ENCODE results near the gene TMEM150C.
"Not testable (repeated sequence)": the region's sequence is repeated elsewhere in the genome, so short reads cannot be mapped to it uniquely, and the experiment has no call there.

Gene TMEM150C

GRCh38 chr4:82515705-82516104, 46.1 kb downstream of the TMEM150C start:
- no peak for DNase-seq (ENCODE audit: low read depth)

DNA sequence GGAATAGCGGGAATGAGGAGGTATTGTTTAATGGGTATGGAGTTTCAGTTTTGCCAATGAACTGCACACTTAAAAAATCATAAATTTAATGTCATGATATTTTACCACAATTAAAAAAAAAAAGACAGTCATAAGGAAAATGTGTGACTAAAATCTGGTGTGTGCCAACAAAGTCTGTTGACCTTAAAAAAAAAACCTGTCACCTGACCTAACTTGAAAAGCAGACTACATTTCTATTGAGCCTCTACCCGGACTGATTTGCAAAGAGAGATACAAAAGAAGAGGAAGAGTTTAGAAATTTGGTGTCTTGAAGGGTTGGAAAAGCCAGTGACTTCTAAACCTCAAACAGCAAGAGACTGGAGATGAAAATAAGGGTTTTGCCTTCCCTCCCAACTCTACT, 48.4 kb downstream of the TMEM150C start:
- DNase-seq (ENCODE audit: low read depth), result no peak

GRCh38 chr4:82510216-82510615, 51.6 kb downstream of the TMEM150C start:
- no peak for DNase-seq (ENCODE audit: low read depth)

GRCh38 chr4:82508806-82509428, 52.9 kb downstream of the TMEM150C start:
- no peak for DNase-seq (ENCODE audit: low read depth)

GRCh38 chr4:82508011-82508410, 53.8 kb downstream of the TMEM150C start:
- no peak for DNase-seq (ENCODE audit: low read depth)

GRCh38 chr4:82501154-82501442, 60.7 kb downstream of the TMEM150C start:
- DNase-seq (ENCODE audit: low read depth), result no peak

- no peak for DNase-seq (ENCODE audit: low read depth)
Measured at GRCh38 chr4:82500435-82501153, 61.2 kb downstream of the TMEM150C start.

DNA sequence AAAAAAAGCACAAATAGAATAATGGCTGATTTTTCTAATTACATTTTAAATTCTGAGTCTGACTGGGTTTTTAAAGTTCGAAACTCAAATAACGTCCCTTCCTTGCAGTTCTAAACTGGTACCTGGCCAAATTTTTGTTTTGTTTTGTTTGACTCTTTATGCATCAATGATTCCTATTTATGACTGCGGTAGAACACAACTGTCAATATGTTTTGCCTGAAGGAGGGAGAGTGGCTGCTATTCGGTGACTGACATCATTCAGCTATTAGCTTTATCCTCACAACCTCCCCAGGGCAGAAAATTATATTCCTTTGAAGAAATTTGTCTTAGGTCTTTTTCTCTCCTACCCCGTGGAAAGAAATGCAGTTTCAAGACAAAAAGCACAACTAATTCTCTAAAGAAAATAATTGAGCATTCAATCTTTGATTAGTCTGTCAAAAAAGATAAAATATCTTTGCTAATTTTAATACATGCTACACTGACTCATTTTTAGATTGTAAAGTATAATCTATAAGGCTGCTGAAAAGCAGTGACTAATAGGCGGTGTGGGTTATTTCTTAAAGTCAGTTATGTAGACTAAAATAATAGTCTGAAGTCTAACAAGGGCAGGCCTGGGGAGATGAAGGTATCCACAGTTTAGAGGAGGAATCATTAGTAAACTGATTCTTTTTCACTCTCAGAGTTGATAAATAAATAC, 61.9 kb downstream of the TMEM150C start:
- DNase-seq (ENCODE audit: low read depth), result no peak

- DNase-seq (ENCODE audit: low read depth), result no peak
Measured at GRCh38 chr4:82496349-82496748, 65.4 kb downstream of the TMEM150C start.

GRCh38 chr4:82495666-82496065, 66.1 kb downstream of the TMEM150C start:
- DNase-seq (ENCODE audit: low read depth), result no peak

DNA sequence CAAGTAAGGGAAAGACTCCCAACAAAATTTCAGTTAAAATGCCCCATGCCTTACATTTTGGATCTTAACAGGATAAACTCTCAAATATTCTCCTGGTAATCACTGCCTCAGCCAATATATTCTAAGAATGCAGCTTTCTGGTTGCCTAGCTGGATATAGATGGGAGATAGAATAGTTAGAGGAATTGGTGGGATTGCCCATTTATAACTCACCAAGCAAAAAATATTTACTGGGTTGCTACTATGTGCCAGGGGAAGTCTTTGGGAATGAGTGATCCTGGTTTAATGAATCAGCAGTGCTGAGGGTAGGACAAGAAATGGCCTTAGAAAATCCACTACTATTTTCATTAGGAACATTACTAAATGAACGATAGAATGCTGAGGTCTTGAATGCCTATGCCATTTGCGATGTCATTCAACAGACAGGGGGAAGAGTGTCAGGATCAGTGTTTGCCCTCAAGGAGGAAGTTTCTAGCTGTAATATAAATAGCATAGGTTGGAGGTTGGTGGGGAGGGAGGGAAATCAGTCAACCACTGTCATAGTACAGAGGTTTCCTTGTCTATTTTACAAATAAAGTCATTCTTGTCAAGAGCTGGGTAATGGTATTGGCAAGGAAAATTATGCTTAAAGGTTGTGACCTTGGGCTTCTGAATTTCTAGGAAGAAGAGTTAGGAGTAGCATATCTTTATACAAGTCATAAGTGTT, 67.9 kb downstream of the TMEM150C start:
- DNase-seq (ENCODE audit: low read depth), result no peak

GRCh38 chr4:82491251-82491960, 70.4 kb downstream of the TMEM150C start:
- no peak for DNase-seq (ENCODE audit: low read depth)

DNA sequence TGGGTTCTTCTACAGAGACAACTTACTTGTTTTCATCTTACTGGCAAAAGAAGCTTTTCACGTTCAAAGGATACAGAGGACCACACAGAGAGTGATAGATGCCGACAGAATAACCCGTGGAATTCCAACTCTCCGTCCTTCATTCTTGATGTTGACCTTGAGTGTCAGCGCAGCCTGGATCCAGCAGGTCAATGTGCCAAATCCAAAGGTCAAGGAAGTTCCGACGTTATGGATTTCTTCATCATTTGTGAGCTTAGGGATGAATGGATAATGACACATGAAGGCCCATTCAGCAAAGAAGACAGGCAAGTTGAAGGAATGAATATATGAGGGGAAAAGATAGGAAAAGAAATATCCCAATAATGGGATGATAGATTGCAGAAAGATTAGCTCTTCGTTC, 71.8 kb downstream of the TMEM150C start:
- no peak for DNase-seq (ENCODE audit: low read depth)

DNA sequence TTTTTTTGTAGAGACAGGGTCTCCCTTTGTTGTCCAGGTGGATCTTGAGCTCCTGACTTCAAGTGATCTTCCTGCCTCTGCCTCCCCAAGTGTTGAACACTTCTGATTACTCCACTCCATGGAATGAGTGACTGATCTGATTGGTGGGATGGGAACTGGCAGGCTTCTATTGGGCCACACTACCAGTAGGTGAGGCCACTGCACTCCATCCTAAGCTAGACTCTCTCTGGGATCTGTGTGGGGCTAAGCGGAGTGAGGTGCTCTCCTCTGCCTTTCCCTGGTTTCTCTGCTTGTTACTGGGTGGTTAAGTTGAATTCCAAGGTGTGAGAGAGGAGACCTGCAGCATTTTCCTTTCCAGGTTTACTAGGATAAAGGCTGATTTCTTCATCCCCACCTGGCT, 72.7 kb downstream of the TMEM150C start:
- no peak for DNase-seq (ENCODE audit: low read depth)

GRCh38 chr4:82484996-82485783, 76.6 kb downstream of the TMEM150C start:
- DNase-seq (ENCODE audit: low read depth), result no peak

DNA sequence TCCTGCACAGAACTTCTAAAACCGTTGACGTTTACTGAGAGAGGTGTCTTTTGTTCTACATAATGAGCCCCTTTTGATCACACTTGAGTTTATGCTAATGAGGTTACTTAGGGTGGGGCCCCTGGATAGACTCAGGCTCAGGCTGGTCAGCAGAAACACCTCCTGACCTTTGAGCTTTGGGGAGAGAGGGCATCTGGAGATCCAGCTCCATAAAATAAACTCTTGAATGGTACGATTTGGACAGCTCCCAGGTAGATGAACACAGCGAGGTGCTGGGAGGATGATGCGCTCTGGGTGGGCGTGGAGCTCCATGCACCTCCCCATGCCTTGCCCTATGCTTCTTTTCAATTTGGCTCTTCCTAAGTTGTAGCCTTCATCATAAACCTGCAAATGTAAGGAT, 79.4 kb downstream of the TMEM150C start:
- DNase-seq (ENCODE audit: low read depth), result no peak

DNA sequence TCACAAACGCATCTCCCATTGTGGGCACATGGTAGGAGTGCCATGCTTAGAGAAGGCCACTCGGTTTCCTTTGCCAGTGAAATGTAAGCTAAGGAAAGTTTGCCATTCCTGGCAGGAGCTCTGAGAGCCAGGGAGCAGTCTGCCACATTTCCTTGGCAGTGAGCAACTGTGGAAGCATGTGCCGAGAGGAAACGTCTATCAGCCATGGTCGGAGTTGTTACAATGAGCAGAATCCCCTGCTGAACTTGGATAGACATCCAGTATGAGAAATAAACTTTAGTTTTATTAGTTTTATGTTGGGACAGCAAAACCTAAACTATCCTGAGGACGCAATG, 80.3 kb downstream of the TMEM150C start:
- no peak for DNase-seq (ENCODE audit: low read depth)

GRCh38 chr4:82480771-82481505, 80.8 kb downstream of the TMEM150C start:
- DNase-seq (ENCODE audit: low read depth), result no peak

DNA sequence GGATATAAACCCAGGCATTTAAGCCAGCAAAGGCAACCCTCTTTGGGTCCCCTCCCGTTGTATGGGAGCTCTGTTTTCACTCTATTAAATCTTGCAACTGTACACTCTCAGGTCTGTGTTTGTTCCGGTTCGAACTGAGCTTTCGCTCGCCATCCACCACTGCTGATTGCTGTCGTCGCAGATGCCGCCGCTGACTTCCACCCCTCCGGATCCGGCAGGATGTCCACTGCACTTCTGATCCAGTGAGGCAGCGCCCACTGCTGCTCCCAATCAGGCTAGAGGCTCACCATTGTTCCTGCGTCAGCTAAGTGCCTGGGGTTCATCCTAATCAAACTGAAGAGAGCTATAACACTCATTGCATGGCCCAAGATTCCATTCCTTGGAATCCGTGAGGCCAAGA, 82.2 kb downstream of the TMEM150C start:
- DNase-seq (ENCODE audit: low read depth), result no peak

GRCh38 chr4:82477469-82477868, 84.3 kb downstream of the TMEM150C start:
- not testable (repeated sequence) for DNase-seq (ENCODE audit: low read depth)

- DNase-seq (ENCODE audit: low read depth), result not testable (repeated sequence)
Measured at GRCh38 chr4:82475931-82476330, 85.9 kb downstream of the TMEM150C start.
